ENCODE measurements around the gene OR4D2.

The OR4D2 gene

DNA sequence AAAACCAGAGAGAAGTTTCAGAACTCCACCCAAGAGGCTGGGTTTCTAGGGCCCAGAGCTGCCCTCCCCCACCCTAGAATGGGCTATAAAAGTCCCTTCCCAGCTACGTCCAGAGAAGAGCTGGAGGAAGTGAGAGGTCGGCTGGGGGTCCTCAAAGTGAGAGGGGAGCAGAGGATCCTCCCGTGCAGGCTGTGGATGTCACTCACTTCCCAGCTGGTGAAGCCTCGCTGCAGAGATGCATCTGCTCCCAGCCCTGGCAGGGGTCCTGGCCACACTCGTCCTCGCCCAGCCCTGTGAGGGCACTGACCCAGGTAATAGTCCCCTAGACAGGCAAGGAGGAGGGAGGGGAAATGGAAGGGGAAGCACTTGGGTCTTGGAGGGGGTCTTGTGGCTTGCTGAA, 25.8 kb downstream of the OR4D2 start, which contains the start of gene EPX:
EPX (plus strand) TSS at position 115 of the 400 bp plus-strand sequence; CDS start at position 236, 121 bp downstream.
- no peak within 1 kb of the TSS for H3K27ac ChIP-seq (ENCODE audit: extremely low read depth, low read depth, low read length)
- no peaks in the 10 kb centered on the region for H3K9me3 ChIP-seq (ENCODE audit: control insufficient read depth, insufficient read depth, low read depth, low read length)
- H3K4me1 ChIP-seq (ENCODE audit: control insufficient read depth, insufficient read depth, low read length) = no peaks in the 10 kb centered on the region
- H3K36me3 ChIP-seq (ENCODE audit: control insufficient read depth in 2 of 2, insufficient read depth in 1 of 2, low read length in 2 of 2) = no peaks in the 10 kb centered on the region
- POLR2A ChIA-PET = no interaction called here
- no peak for TF ChIP-seq ZNF610 (tag by site-specific recombination; IDR thresholded peaks at IDR 0.05; ENCODE audit: borderline replicate concordance)
- TF ChIP-seq ZNF521 (tag by site-specific recombination; IDR thresholded peaks at IDR 0.05) = no peak
- TF ChIP-seq SCRT1 (tag by site-specific recombination; IDR thresholded peaks at IDR 0.05; ENCODE audit: borderline replicate concordance) = no peak
- no peak for TF ChIP-seq ZNF677 (tag by site-specific recombination; IDR thresholded peaks at IDR 0.05)
- TF ChIP-seq ZNF830 (tag by site-specific recombination; IDR thresholded peaks at IDR 0.05; ENCODE audit: low read depth) = no peak
- TF ChIP-seq ZNF664 (tag by site-specific recombination; IDR thresholded peaks at IDR 0.05) = no peak
- no peak within 1 kb of the TSS for H3K4me3 ChIP-seq (ENCODE audit: low read depth, low read length)
- CTCF ChIA-PET = interaction anchor here (0.6 to 3.2 kb wide), 3 partner anchors 8 to 950 kb away, joined by 3 to 24 read pairs (median 3); no protein-coding TSS in a partner anchor

- no peaks in the 10 kb centered on the region for H3K4me1 ChIP-seq (ENCODE audit: control insufficient read depth, insufficient read depth, low read length)
- no peaks in the 10 kb centered on the region for H3K36me3 ChIP-seq (ENCODE audit: control insufficient read depth in 2 of 2, insufficient read depth in 1 of 2, low read length in 2 of 2)
- ChIA-PET CTCF (interaction anchor here (0.7 to 1.2 kb wide), 2 partner anchors 79 to 111 kb away, joined by 3 read pairs; no protein-coding TSS in a partner anchor), POLR2A (no interaction called here)
- H3K27ac ChIP-seq (ENCODE audit: extremely low read depth, low read depth, low read length) = no peak overlapping the region
- H3K4me3 ChIP-seq (ENCODE audit: low read depth, low read length) = no peak overlapping the region
- TF ChIP-seq SCRT2 (tag by site-specific recombination; IDR thresholded peaks at IDR 0.05) (peak; percentile 49; the same call in 1 of the 2 replicates), ZBTB7A (tag by site-specific recombination; IDR thresholded peaks at IDR 0.05; ENCODE audit: low read depth) (no peak), GLIS2 (tag by site-specific recombination; IDR thresholded peaks at IDR 0.05) (peak; percentile 46; the same call in 1 of the 2 replicates)
- no peaks in the 10 kb centered on the region for H3K9me3 ChIP-seq (ENCODE audit: control insufficient read depth, insufficient read depth, low read depth, low read length)
These were observed 27.0 kb downstream of the OR4D2 start for GRCh38 chr17:58193641-58194255.

GRCh38 chr17:58195518-58196123, 28.8 kb downstream of the OR4D2 start:
- ChIA-PET POLR2A (interaction anchor here (0.7 kb wide), 2 partner anchors 14 to 24 kb away, joined by 3 to 5 read pairs; no protein-coding TSS in a partner anchor), CTCF (interaction anchor here (0.5 to 0.9 kb wide), 6 partner anchors 22 to 953 kb away, joined by 3 to 5 read pairs (median 3); no protein-coding TSS in a partner anchor)
- no peak overlapping the region for H3K4me3 ChIP-seq (ENCODE audit: low read depth, low read length)
- H3K27ac ChIP-seq (ENCODE audit: extremely low read depth, low read depth, low read length) = no peak overlapping the region
- H3K36me3 ChIP-seq (ENCODE audit: control insufficient read depth in 2 of 2, insufficient read depth in 1 of 2, low read length in 2 of 2) = no peaks in the 10 kb centered on the region
- H3K9me3 ChIP-seq (ENCODE audit: control insufficient read depth, insufficient read depth, low read depth, low read length) = no peaks in the 10 kb centered on the region
- no peaks in the 10 kb centered on the region; the same call in 1 of the 2 replicates for H3K4me1 ChIP-seq (ENCODE audit: control insufficient read depth, insufficient read depth, low read length)
- TF ChIP-seq ZNF585B (tag by site-specific recombination; IDR thresholded peaks at IDR 0.05) = no peak
- no peak for TF ChIP-seq ZNF391 (tag by site-specific recombination; IDR thresholded peaks at IDR 0.05; ENCODE audit: borderline replicate concordance, low read depth)
- TF ChIP-seq, protein P1, sequence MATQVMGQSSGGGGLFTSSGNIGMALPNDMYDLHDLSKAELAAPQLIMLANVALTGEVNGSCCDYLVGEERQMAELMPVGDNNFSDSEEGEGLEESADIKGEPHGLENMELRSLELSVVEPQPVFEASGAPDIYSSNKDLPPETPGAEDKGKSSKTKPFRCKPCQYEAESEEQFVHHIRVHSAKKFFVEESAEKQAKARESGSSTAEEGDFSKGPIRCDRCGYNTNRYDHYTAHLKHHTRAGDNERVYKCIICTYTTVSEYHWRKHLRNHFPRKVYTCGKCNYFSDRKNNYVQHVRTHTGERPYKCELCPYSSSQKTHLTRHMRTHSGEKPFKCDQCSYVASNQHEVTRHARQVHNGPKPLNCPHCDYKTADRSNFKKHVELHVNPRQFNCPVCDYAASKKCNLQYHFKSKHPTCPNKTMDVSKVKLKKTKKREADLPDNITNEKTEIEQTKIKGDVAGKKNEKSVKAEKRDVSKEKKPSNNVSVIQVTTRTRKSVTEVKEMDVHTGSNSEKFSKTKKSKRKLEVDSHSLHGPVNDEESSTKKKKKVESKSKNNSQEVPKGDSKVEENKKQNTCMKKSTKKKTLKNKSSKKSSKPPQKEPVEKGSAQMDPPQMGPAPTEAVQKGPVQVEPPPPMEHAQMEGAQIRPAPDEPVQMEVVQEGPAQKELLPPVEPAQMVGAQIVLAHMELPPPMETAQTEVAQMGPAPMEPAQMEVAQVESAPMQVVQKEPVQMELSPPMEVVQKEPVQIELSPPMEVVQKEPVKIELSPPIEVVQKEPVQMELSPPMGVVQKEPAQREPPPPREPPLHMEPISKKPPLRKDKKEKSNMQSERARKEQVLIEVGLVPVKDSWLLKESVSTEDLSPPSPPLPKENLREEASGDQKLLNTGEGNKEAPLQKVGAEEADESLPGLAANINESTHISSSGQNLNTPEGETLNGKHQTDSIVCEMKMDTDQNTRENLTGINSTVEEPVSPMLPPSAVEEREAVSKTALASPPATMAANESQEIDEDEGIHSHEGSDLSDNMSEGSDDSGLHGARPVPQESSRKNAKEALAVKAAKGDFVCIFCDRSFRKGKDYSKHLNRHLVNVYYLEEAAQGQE (tag by site-specific recombination; IDR thresholded peaks at IDR 0.05) = no peak
- TF ChIP-seq ZNF174 (tag by site-specific recombination; IDR thresholded peaks at IDR 0.05) = no peak
- no peak for TF ChIP-seq ZNF19 (tag by site-specific recombination; IDR thresholded peaks at IDR 0.05; ENCODE audit: low read depth)
- TF ChIP-seq ZNF2 (tag by site-specific recombination; IDR thresholded peaks at IDR 0.05) = no peak
- no peak for TF ChIP-seq KLF16 (tag by site-specific recombination; IDR thresholded peaks at IDR 0.05)
- no peak for TF ChIP-seq ZNF561 (tag by site-specific recombination; IDR thresholded peaks at IDR 0.05; ENCODE audit: borderline replicate concordance)
- no peak for TF ChIP-seq ZBTB20 (tag by site-specific recombination; IDR thresholded peaks at IDR 0.05)
- peak; percentile 29; the same call in 1 of the 2 replicates for TF ChIP-seq ZFP69B (tag by site-specific recombination; IDR thresholded peaks at IDR 0.05)
- TF ChIP-seq ZNF548 (tag by site-specific recombination; IDR thresholded peaks at IDR 0.05) = no peak
- TF ChIP-seq ZNF600 (tag by site-specific recombination; IDR thresholded peaks at IDR 0.05) = no peak
- TF ChIP-seq ZFP37 (tag by site-specific recombination; IDR thresholded peaks at IDR 0.05) = no peak
- TF ChIP-seq KLF10 (tag by site-specific recombination; IDR thresholded peaks at IDR 0.05) = no peak
- TF ChIP-seq ZNF626 (tag by site-specific recombination; IDR thresholded peaks at IDR 0.05) = no peak
- no peak for TF ChIP-seq KLF9 (tag by site-specific recombination; IDR thresholded peaks at IDR 0.05; ENCODE audit: low read depth)
- TF ChIP-seq, protein P2, sequence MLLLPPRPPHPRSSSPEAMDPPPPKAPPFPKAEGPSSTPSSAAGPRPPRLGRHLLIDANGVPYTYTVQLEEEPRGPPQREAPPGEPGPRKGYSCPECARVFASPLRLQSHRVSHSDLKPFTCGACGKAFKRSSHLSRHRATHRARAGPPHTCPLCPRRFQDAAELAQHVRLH (tag by site-specific recombination; IDR thresholded peaks at IDR 0.05) = no peak
- TF ChIP-seq ZNF114 (tag by site-specific recombination; IDR thresholded peaks at IDR 0.05) = no peak
- TF ChIP-seq ZNF23 (tag by site-specific recombination; IDR thresholded peaks at IDR 0.05; ENCODE audit: borderline replicate concordance) = no peak
- no peak for TF ChIP-seq ZNF560 (tag by site-specific recombination; IDR thresholded peaks at IDR 0.05; ENCODE audit: borderline replicate concordance)

Data from HEK293 (cell line).